ENCODE data around the gene AK6.
"Not testable (repeated sequence)": the region's sequence is repeated elsewhere in the genome, so short reads cannot be mapped to it uniquely, and the experiment has no call there.

The AK6 gene

DNA sequence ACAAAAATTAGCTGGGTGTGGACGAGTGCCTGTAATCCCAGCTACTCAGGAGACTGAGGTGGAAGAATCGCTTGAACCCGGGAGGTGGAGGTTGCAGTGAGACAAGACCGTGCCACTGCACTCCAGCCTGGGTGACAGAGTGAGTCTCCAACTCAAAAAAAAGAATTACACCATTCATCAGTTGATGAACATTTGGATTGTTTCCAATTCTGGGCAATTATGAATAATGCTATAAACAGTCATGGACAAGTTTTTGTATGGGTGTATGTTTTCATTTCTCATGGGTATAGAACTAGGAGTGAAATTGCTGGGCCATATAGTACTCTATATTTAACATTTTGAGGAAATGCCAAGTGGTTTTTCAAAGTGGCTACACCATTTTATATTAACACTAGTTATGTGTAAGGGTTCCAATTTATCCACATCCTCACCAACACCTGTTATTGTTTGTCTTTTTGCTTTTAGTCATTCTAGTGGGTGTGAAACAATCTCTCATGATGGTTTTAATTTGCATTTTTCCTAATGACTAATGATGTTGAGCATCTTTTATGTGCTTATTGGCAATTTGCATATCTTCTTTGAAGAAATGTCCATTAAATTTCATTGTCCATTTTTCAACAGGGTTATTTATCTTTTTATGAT is 27.7 kb downstream of the AK6 start:
- DNase-seq (ENCODE audit: extremely low read depth in 1 of 2, low read depth in 1 of 2), result no peak

DNA sequence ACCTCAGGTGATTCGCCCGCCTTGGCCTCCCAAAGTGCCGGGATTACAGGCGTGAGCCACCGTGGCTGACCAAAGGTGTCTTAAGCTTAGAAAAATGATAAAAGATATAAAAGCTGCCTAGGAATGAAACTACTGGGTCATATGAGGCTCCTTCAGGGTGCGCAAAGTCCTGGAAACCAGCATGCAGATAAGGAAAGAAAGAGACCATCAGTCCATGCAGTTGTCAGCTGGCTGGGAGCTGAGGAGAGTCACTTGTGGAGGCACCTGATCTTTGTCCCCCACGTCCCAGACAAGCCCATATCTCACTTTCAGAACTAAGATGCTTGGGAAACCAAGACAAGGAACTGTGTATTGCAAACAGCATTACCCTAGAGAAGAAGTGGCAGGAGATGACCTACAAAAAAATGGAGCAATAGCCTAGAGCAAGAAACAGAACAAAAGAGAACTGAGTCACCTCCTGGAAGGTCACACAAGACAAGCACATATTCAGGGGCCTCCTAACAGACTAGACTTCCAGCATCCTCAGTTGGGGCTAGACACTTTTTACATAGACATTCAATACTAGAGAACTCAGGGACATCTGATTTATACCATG is 33.9 kb downstream of the AK6 start:
- no peak for DNase-seq (ENCODE audit: extremely low read depth in 1 of 2, low read depth in 1 of 2)

DNA sequence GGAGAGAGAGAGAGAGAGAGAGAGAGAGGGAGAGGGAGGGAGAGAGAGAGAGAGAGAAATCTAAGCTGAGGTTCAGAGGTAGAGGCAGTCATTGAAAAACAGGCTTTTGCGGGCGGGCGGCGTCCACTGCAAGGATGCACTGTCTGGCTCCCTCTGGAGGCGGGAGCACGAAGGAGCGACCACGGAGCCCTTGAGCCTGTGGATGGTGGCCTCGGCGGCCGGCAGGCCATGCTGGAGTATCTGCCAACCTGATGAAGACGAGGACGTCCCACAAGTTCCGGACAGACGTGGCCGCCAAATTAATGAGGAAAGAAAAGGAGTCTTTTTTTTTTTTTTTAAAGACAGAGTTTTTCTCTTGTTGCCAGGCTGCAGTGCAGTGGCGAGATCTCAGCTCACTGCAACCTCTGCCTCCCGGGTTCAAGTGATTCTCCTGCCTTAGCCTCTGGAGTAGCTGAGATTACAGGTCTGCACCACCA is 34.5 kb downstream of the AK6 start:
- peak; percentile 48 to 55 for DNase-seq (ENCODE audit: extremely low read depth in 1 of 2, low read depth in 1 of 2)

DNA sequence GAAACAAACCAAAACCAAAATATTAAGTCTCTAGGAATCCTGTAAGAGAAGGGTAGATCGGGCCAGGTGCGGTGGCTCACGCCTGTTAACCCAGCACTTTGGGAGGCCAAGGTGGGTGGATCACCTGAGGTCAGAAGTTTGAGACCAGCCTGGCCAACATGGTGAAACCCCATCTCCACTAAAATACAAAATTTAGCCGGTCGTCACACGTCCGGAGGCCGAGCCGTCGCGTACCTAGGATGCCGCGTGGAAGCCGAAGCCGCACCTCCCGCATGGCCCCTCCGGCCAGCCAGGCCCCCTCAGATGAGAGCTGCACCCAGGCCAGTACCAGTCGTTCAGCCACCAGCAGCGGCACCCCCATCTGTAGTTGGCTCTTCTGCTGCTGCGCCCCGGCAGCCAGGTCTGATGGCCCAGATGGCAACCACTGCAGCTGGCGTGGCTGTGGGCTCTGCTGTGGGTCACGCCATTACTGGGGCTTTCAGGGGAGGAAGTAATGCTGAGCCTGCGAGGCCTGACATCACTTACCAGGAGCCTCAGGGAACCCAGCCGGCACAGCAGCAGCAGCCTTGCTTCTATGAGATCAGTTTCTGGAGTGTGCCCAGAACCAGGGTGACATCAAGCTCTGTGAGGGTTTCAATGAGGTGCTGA is 35.5 kb downstream of the AK6 start:
- DNase-seq (ENCODE audit: extremely low read depth in 1 of 2, low read depth in 1 of 2), result not testable (repeated sequence)

DNA sequence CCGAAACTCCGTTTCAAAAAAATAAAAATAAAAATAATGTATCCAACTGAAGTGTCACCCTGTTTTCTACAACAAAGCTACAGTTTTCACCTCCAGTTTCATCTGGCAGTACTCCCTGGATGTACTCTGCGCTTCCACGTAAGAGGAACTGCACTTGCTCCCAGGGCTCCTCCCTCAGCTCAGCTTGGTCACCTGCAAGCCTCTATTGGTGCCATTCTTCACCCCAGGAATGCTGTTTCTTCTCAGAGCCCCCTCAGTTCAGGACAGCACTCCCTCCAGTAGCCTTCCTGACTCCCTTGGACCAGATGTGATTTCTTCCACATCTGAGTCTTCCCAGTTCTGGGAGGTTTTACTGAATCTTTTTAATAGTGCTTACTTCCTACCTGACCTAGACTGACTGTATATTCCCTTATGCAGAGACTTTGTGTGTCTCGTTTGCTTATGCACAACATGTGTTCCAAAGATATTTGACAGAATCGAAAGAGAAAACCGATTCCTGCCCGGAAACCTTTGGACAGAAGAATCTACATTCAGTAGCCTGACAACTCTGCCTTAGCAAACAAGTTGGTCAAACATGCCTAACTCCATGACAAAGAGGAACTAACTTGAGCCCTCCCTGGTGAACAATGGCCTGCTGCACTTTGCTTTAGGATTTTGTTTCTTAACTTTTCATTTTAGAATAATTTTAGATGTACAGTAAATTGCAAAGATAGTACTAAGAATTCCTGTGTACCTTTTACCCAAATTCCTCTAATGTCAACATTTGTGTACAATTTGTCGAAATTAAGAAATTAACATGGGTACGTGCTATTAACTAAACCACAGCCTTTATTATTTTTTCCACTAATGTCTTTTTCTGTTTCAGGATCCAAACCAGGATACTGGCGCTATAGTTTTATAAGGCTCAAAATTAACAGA is 37.5 kb downstream of the AK6 start:
- no peak for DNase-seq (ENCODE audit: extremely low read depth in 1 of 2, low read depth in 1 of 2)

DNA sequence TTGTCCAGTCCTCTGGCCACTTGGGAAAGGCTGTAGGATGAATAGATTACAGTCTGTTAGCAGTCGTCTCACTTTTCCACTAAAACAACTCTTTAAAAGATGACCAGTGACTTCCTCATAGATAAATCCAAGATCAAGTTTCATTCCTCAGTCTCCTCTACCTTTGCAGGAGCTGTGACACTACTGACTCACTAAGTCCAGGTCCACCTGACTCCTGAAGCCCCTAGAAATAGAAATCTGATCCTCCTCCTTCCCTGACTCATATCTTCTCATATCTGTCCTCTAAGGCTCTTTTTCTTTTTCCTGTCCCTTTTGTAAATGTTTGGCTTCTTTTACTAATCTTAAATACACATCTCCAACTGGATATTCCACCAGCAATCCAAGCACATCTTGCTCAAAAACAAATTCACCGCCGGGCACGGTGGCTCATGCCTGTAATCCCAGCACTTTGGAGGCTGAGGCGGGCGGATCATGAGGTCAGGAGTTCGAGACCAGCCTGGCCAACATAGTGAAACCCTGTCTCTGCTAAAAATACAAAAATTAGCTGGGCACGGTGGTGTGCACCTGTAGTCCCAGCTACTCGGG is 39.3 kb downstream of the AK6 start:
- DNase-seq (ENCODE audit: extremely low read depth in 1 of 2, low read depth in 1 of 2), result no peak

DNA sequence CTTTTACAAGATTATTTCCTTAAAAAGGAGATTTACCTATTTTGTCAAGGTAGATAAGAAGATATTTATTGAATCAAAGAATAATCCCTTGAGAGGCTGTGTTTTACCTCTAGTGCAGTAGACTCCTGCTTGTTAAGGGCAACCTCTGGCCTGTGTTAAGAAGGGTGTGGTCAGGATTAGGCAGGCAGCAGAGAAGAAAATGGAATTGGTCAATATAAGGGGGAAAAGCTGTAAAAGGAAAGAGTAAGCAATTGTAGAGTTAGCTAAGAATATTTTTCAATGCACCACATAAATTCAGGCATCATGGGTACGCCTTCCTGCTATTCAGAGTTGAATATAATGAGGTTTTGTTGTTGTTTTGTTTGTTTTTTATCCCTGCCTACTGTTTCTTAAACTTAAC is 43.0 kb downstream of the AK6 start:
- DNase-seq (ENCODE audit: extremely low read depth in 1 of 2, low read depth in 1 of 2), result no peak

DNA sequence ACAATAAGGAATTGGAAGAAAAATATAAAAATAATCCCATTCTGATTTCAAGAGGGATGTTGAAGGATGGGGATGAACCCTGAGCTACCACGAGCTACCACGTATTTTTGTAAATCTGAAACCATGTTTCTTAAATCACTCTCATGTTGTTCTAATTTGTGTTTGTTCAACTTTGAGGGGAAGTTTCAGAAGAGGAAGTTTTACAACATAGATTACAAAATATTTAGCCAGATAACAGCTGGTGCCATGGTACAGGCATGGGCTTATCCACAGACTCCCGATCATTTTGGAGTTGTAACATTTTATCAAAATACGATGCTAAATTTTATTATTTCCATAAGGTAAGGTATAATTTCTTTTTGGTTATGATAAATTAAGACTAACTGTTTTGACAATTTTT is 51.9 kb downstream of the AK6 start:
- DNase-seq (ENCODE audit: extremely low read depth in 1 of 2, low read depth in 1 of 2), result no peak

DNA sequence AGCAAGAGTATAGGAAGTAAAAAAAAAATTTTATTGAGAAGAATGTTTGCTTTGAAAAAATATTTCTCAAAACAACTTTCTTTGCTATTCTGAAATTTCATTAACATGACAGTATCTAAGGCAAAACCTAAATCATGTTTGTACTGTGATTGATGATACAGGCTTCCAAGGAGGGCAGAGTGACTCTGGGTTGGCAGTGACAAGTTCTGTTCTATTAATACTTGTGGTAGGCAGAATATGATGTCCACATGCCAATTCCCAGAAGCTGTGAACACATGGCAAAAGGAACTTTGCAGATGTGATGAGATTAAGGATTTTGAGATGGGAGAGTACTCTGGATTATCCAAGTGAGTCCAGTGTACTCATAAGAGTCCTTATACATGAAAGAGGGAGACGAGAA is 53.3 kb downstream of the AK6 start:
- DNase-seq (ENCODE audit: extremely low read depth in 1 of 2, low read depth in 1 of 2), result no peak

DNA sequence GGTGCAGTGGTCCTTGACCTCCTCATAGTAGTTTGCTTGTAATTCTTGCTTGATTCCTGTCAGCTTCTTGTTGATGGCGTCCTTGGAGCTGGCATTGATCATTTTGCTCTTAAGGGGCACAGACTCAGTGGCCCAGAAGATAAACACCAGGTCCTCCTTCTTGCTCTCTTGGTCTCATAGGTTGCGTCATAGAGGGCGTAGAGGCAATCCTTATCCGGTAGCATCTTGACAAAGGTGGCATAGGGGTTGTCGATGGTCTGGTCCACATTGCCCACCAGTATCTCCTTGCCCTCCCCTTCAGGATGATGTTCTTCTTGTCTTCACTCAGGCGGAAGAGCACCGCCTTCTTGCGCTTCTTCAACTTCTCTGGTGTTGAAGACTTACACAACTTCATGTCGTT is 55.9 kb downstream of the AK6 start:
- DNase-seq (ENCODE audit: extremely low read depth in 1 of 2, low read depth in 1 of 2), result no peak

DNA sequence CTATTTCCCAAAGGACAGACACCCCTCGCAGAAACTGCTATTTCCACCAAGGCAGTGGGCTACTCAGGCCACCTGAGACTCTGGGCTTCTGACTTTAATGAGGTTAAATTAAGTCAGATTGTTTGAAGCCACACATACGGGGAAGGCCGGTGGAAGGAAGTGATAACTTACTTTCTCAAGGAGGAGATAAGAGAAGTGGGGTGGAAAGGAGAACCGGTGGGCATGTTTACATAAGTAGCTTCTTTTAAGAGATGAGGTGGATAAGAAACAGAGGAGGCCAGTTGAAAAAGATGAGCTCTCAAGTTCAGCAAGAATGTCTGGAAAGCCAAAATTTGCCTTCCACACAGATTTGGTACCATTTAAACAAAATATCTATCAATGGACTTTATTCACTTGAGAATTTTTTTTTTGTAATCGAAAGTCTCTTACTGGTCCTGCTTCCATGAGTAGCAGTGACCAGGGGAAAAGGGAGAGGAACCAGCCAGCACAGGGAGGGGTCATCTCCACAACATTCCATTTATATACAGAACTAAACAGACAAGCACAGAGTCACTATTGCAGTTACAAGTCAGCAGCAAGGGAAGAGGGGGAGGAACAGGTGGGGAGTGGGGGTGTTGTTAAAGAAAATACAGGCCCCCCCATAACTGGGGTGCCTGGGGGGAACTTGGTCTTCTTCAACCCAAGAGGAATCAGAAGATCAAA is 56.7 kb downstream of the AK6 start:
- no peak for DNase-seq (ENCODE audit: extremely low read depth in 1 of 2, low read depth in 1 of 2)

DNA sequence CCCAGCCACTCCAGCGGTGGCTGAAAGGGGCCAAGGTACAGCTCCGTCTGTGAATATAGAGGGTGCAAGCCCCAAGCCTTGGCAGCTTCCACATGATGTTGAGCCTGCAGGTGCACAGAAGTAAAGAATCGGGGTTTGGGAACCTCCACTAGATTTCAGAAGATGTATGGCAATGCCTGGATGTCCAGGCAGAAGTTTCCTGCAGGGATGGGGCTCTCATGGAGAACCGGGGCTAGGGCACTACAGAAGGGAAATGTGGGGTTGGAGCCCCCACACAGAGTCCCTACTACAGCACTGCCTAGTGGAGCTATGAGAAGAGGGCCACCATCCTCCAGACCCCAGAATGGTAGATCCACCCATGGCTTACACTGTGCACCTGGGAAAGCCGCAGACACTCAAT is 59.9 kb downstream of the AK6 start:
- no peak for DNase-seq (ENCODE audit: extremely low read depth in 1 of 2, low read depth in 1 of 2)

DNA sequence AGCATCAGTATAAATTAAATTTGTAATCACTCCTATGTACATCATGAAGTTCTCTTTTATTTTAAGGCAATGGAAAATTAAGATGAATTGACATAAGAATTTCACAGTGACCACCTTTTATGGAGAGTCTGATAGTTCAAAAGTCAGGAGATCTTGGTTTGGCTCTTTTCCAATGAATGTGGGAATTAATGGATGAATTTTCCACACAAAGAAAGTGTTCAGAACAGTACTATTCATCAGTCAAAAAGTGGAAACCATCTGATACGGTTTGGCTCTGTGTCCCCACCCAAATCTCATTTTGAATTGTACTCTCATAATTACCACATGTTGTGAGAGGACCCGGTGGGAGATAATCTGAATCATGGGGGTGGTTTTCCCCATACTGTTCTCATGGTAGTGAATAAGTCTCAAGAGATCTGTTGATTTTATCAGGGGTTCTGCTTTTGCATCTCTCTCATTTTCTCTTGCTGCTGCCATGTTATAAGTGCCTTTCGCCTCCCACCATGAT is 61.2 kb downstream of the AK6 start:
- no peak for DNase-seq (ENCODE audit: extremely low read depth in 1 of 2, low read depth in 1 of 2)

DNA sequence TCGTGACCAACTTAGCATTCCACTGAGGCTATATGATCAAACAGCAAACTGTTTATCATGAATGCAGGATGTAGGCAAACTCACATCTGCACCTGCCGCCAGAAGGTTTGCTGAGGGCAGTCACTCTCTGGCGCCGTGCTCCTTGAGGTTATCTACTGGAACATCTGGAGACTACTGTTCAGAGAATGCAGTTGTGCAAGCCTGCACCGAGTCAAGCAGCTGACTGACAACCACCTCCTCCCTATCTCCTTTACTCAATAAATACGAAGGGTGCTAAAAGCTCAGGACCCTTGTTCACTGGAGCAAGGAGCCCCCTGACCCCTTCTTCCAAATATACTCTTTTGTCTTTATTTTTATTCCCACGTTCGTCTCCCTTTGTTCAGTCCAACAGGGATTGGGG is 63.8 kb downstream of the AK6 start:
- no peak for DNase-seq (ENCODE audit: extremely low read depth in 1 of 2, low read depth in 1 of 2)
